ENCODE data around the gene CPED1.

The CPED1 gene

GRCh38 chr7:121017586-121017985 lies 29.1 kb downstream of the CPED1 start:
- H3K4me1 ChIP-seq (ENCODE audit: control insufficient read depth, insufficient read depth, low read length) = no peaks in the 10 kb centered on the region
- no peaks in the 10 kb centered on the region for H3K27me3 ChIP-seq (ENCODE audit: control insufficient read depth, insufficient read depth, low read length)
- H3K9me3 ChIP-seq (ENCODE audit: control insufficient read depth, insufficient read depth, low read length) = no peaks in the 10 kb centered on the region
- DNase-seq (ENCODE audit: low read depth, low spot score) = no peak
- no CpG with 5 or more reads among the region's 1 CpG for WGBS (ENCODE audit: insufficient coverage, insufficient read length)
- H3K36me3 ChIP-seq (ENCODE audit: control insufficient read depth, insufficient read depth, low read length) = no peaks in the 10 kb centered on the region
- no peak overlapping the region for H3K27ac ChIP-seq (ENCODE audit: low read length)
- no peak overlapping the region for H3K4me3 ChIP-seq (ENCODE audit: low read length)

GRCh38 chr7:121019018-121019417 lies 30.5 kb downstream of the CPED1 start:
- no peaks in the 10 kb centered on the region for H3K27me3 ChIP-seq (ENCODE audit: control insufficient read depth, insufficient read depth, low read length)
- no peaks in the 10 kb centered on the region for H3K4me1 ChIP-seq (ENCODE audit: control insufficient read depth, insufficient read depth, low read length)
- no peak overlapping the region for H3K27ac ChIP-seq (ENCODE audit: low read length)
- H3K36me3 ChIP-seq (ENCODE audit: control insufficient read depth, insufficient read depth, low read length) = no peaks in the 10 kb centered on the region
- no peaks in the 10 kb centered on the region for H3K9me3 ChIP-seq (ENCODE audit: control insufficient read depth, insufficient read depth, low read length)
- no peak for DNase-seq (ENCODE audit: low read depth, low spot score)
- no CpG with 5 or more reads among the region's 2 CpGs for WGBS (ENCODE audit: insufficient coverage, insufficient read length)
- H3K4me3 ChIP-seq (ENCODE audit: low read length) = no peak overlapping the region

DNA sequence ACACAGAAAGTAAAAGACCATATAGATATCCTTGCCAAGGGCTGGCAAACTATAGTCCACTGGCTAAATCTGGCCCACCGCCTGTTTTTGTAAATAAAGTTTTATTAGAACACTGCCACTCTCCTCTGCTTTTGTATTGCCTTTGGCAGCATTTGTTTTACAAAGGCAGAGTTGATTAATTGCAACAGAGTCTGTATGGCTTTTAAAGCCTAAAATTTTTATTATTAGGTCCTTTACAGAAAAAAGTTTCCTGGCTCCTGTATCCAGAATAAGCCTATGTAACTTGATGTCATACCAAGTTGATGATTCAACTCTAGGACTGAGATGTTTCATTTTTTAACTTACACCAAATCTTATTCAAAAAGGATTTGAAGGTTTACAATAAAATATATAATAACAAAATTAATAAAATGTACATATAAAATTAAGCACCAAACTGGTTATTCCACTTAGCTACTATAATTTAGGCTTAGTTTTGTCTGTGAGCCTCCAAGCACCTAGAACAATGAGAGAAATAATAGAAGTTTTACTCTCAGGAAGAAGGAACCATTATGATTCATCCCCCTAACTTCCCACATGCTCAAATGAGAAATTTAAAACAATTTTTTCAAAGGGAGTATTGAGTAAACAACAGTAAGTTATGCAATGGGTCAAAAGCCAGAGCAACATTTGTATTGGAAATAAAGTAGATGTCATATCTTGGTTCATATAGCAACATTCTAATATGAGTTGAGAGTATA lies 31.9 kb downstream of the CPED1 start:
- no CpG with 5 or more reads among the region's 1 CpG for WGBS (ENCODE audit: insufficient coverage, insufficient read length)
- H3K27ac ChIP-seq (ENCODE audit: low read length) = no peak overlapping the region

GRCh38 chr7:121020989-121021969 lies 32.8 kb downstream of the CPED1 start:
- Histone ChIP-seq H3K4me3 (ENCODE audit: low read length) (no peak overlapping the region), H3K27me3 (ENCODE audit: control insufficient read depth, insufficient read depth, low read length) (no peaks in the 10 kb centered on the region), H3K36me3 (ENCODE audit: control insufficient read depth, insufficient read depth, low read length) (no peaks in the 10 kb centered on the region), H3K27ac (ENCODE audit: low read length) (no peak overlapping the region), H3K9me3 (ENCODE audit: control insufficient read depth, insufficient read depth, low read length) (no peaks in the 10 kb centered on the region), H3K4me1 (ENCODE audit: control insufficient read depth, insufficient read depth, low read length) (no peaks in the 10 kb centered on the region)
- no CpG with 5 or more reads among the region's 5 CpGs for WGBS (ENCODE audit: insufficient coverage, insufficient read length)
- DNase-seq (ENCODE audit: low read depth, low spot score) = no peak

More for the DNA sequence above, 31.9 kb downstream of the CPED1 start:
- H3K9me3 ChIP-seq (ENCODE audit: control insufficient read depth, insufficient read depth, low read length) = no peaks in the 10 kb centered on the region
- no peaks in the 10 kb centered on the region for H3K36me3 ChIP-seq (ENCODE audit: control insufficient read depth, insufficient read depth, low read length)
- H3K27me3 ChIP-seq (ENCODE audit: control insufficient read depth, insufficient read depth, low read length) = no peaks in the 10 kb centered on the region
- DNase-seq (ENCODE audit: low read depth, low spot score) = no peak
- H3K4me3 ChIP-seq (ENCODE audit: low read length) = no peak overlapping the region
- no peaks in the 10 kb centered on the region for H3K4me1 ChIP-seq (ENCODE audit: control insufficient read depth, insufficient read depth, low read length)

- no peak overlapping the region for H3K4me3 ChIP-seq (ENCODE audit: low read length)
Measured at GRCh38 chr7:121023194-121023593, 34.7 kb downstream of the CPED1 start.

DNA sequence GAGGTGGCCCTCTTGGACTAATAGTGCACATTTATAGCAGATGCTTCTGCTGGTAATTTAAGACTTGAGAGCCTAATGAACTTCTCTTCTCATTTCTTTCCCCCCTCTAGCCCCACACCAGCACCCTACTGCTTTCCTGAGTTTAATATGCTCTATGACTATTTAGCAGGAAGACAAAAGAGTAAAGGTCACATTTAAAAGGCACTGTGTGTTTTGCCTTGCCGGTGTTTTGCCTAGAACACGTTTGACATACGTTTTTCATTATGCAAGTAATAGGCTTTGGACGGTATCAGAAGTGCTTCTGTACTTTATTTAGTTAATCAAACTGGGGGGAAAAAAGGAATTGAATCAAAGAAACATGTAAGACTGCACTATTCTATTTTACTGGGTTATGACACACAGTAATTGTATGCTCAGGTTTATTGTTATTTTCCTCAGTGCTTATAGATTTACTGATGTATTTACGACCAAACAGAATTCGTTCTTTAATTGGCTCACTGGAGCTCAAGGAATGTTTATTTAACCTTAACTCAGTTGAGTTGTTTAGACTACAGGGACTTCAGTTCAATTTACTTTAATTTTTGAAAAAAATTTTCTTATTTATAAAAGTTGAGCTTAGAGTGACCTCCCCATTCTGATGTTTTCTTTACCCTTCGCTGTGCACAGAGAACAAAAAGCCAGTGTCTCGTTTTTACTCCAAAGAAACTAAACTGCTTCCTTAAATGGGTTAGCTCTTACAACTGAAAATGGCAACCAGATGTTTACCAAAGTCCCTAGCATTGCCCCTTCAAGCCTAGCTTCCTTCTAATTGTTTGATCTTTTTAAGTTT lies 35.4 kb downstream of the CPED1 start:
- no peak for DNase-seq (ENCODE audit: low read depth, low spot score)
- H3K27me3 ChIP-seq (ENCODE audit: control insufficient read depth, insufficient read depth, low read length) = no peaks in the 10 kb centered on the region
- H3K9me3 ChIP-seq (ENCODE audit: control insufficient read depth, insufficient read depth, low read length) = no peaks in the 10 kb centered on the region
- H3K4me3 ChIP-seq (ENCODE audit: low read length) = no peak overlapping the region
- H3K36me3 ChIP-seq (ENCODE audit: control insufficient read depth, insufficient read depth, low read length) = no peaks in the 10 kb centered on the region
- H3K27ac ChIP-seq (ENCODE audit: low read length) = no peak overlapping the region
- H3K4me1 ChIP-seq (ENCODE audit: control insufficient read depth, insufficient read depth, low read length) = no peaks in the 10 kb centered on the region
- WGBS (ENCODE audit: insufficient coverage, insufficient read length) = no CpG with 5 or more reads among the region's 8 CpGs

More at GRCh38 chr7:121023194-121023593, 34.7 kb downstream of the CPED1 start:
- H3K27ac ChIP-seq (ENCODE audit: low read length) = no peak overlapping the region
- H3K4me1 ChIP-seq (ENCODE audit: control insufficient read depth, insufficient read depth, low read length) = no peaks in the 10 kb centered on the region
- no peaks in the 10 kb centered on the region for H3K9me3 ChIP-seq (ENCODE audit: control insufficient read depth, insufficient read depth, low read length)
- no peaks in the 10 kb centered on the region for H3K36me3 ChIP-seq (ENCODE audit: control insufficient read depth, insufficient read depth, low read length)
- no peaks in the 10 kb centered on the region for H3K27me3 ChIP-seq (ENCODE audit: control insufficient read depth, insufficient read depth, low read length)
- no peak for DNase-seq (ENCODE audit: low read depth, low spot score)

GRCh38 chr7:121024611-121025010 lies 36.1 kb downstream of the CPED1 start:
- DNase-seq (ENCODE audit: low read depth, low spot score) = no peak
- no peaks in the 10 kb centered on the region for H3K4me1 ChIP-seq (ENCODE audit: control insufficient read depth, insufficient read depth, low read length)
- no peaks in the 10 kb centered on the region for H3K9me3 ChIP-seq (ENCODE audit: control insufficient read depth, insufficient read depth, low read length)
- H3K4me3 ChIP-seq (ENCODE audit: low read length) = no peak overlapping the region
- WGBS (ENCODE audit: insufficient coverage, insufficient read length) = no CpG with 5 or more reads among the region's 5 CpGs
- no peaks in the 10 kb centered on the region for H3K36me3 ChIP-seq (ENCODE audit: control insufficient read depth, insufficient read depth, low read length)
- no peak overlapping the region for H3K27ac ChIP-seq (ENCODE audit: low read length)
- no peaks in the 10 kb centered on the region for H3K27me3 ChIP-seq (ENCODE audit: control insufficient read depth, insufficient read depth, low read length)

DNA sequence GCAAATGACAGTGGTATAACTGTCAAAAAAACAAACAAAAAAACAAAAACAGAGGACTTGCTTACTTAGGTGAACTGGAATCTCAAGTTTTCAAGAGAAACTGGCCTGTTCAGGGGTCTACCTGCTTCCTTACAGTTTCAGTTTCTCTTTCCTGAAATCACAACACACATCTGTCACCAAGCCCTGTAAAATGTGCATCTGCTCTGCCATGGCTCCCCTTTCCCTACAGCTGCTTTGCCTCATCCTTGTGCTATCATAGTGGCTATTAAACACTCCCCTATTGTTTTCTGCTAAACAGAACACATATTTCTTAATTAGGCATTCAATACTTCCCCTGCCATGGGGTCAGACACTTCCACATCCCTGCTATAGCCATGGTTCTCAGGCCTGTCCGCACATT lies 37.6 kb downstream of the CPED1 start:
- Histone ChIP-seq H3K27ac (ENCODE audit: low read length) (no peak overlapping the region), H3K36me3 (ENCODE audit: control insufficient read depth, insufficient read depth, low read length) (no peaks in the 10 kb centered on the region), H3K27me3 (ENCODE audit: control insufficient read depth, insufficient read depth, low read length) (no peaks in the 10 kb centered on the region), H3K9me3 (ENCODE audit: control insufficient read depth, insufficient read depth, low read length) (no peaks in the 10 kb centered on the region), H3K4me3 (ENCODE audit: low read length) (no peak overlapping the region), H3K4me1 (ENCODE audit: control insufficient read depth, insufficient read depth, low read length) (no peaks in the 10 kb centered on the region)
- no peak for DNase-seq (ENCODE audit: low read depth, low spot score)
- no CpG with 5 or more reads among the region's 1 CpG for WGBS (ENCODE audit: insufficient coverage, insufficient read length)

DNA sequence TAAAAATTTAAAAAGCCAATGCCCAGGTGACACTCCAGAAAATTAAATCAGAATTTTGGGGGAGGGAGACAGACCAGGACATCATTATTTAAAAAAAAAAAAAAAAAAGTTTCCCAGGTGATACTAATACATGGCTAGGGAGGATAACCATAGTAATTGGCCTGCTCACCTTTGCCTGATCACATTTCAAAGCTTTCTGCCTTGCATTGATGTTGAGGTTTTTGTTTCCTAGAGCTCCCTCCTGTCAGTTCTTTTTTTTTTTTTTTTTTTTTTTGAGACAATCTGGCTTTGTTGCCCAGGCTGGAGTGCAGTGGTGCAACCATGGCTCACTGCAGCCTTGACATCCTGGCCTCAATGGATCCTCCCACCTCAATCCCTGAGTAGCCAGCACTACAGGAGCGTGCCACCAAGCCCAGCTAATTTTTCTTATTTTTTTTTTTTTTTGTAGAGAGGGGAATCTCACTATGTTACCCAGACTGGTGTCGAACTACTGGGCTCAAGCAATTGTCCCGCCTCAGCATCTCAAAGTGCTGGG lies 38.1 kb downstream of the CPED1 start:
- WGBS (ENCODE audit: insufficient coverage, insufficient read length) = no CpG with 5 or more reads among the region's 3 CpGs
- no peaks in the 10 kb centered on the region for H3K4me1 ChIP-seq (ENCODE audit: control insufficient read depth, insufficient read depth, low read length)

More for the DNA sequence above, 38.1 kb downstream of the CPED1 start:
- Histone ChIP-seq H3K27me3 (ENCODE audit: control insufficient read depth, insufficient read depth, low read length) (no peaks in the 10 kb centered on the region), H3K27ac (ENCODE audit: low read length) (no peak overlapping the region), H3K9me3 (ENCODE audit: control insufficient read depth, insufficient read depth, low read length) (no peaks in the 10 kb centered on the region), H3K4me3 (ENCODE audit: low read length) (no peak overlapping the region), H3K36me3 (ENCODE audit: control insufficient read depth, insufficient read depth, low read length) (no peaks in the 10 kb centered on the region)
- no peak for DNase-seq (ENCODE audit: low read depth, low spot score)

Measured in iPS DF 6.9 (cell line).